Measurements from ENCODE around the gene TTC3. TPM values are rescaled to one million over a fixed set of nuclear protein-coding genes. Genes with fewer than 3 reads are reported as not detected.

Gene TTC3
- total and polyA plus RNA-seq, 4 donors, result 197 to 556 (median 295) TPM

- no peaks in the 10 kb centered on the region for H3K9me3 ChIP-seq (ENCODE audit: control insufficient read depth, insufficient read depth, low read length)
- H3K4me1 ChIP-seq (ENCODE audit: control insufficient read depth, insufficient read depth, low read length), result no peaks in the 10 kb centered on the region
- WGBS (ENCODE audit: insufficient coverage), result 80% methylated on average over 1 of the region's 3 CpGs
- H3K36me3 ChIP-seq (ENCODE audit: control insufficient read depth, insufficient read depth, low read length), result peaks cover 26% of the 10 kb centered on the region
- DNase-seq (ENCODE audit: low read depth in 4 of 6, low spot score in 6 of 6), result no peak
- no peaks in the 10 kb centered on the region for H3K27me3 ChIP-seq (ENCODE audit: control insufficient read depth, insufficient read depth, low read length)
- no peak overlapping the region for H3K4me3 ChIP-seq (ENCODE audit: low read depth, low read length)
- H3K27ac ChIP-seq (ENCODE audit: low read depth, low read length), result no peak overlapping the region
Measured at GRCh38 chr21:37181059-37181458, 108.0 kb downstream of the TTC3 start.

- no peaks in the 10 kb centered on the region for H3K27me3 ChIP-seq (ENCODE audit: control insufficient read depth, insufficient read depth, low read length)
- H3K4me1 ChIP-seq (ENCODE audit: control insufficient read depth, insufficient read depth, low read length), result no peaks in the 10 kb centered on the region
- H3K27ac ChIP-seq (ENCODE audit: low read depth, low read length), result no peak overlapping the region
- no peak overlapping the region for H3K4me3 ChIP-seq (ENCODE audit: low read depth, low read length)
- no peaks in the 10 kb centered on the region for H3K9me3 ChIP-seq (ENCODE audit: control insufficient read depth, insufficient read depth, low read length)
- peaks cover 26% of the 10 kb centered on the region for H3K36me3 ChIP-seq (ENCODE audit: control insufficient read depth, insufficient read depth, low read length)
- 97% methylated on average over 5 of the region's 6 CpGs for WGBS (ENCODE audit: insufficient coverage)
- no peak for DNase-seq (ENCODE audit: low read depth in 4 of 6, low spot score in 6 of 6)
Measured at GRCh38 chr21:37182222-37182621, 109.2 kb downstream of the TTC3 start.

GRCh38 chr21:37183749-37184148 lies 110.7 kb downstream of the TTC3 start:
- no peak for DNase-seq (ENCODE audit: low read depth in 4 of 6, low spot score in 6 of 6)
- peaks cover 22% of the 10 kb centered on the region for H3K36me3 ChIP-seq (ENCODE audit: control insufficient read depth, insufficient read depth, low read length)
- no peaks in the 10 kb centered on the region for H3K4me1 ChIP-seq (ENCODE audit: control insufficient read depth, insufficient read depth, low read length)
- no peaks in the 10 kb centered on the region for H3K9me3 ChIP-seq (ENCODE audit: control insufficient read depth, insufficient read depth, low read length)
- no peak overlapping the region for H3K27ac ChIP-seq (ENCODE audit: low read depth, low read length)
- 100% methylated on average over 1 of the region's 3 CpGs for whole genome bisulfite sequencing (ENCODE audit: insufficient coverage)
- no peak overlapping the region for H3K4me3 ChIP-seq (ENCODE audit: low read depth, low read length)
- no peaks in the 10 kb centered on the region for H3K27me3 ChIP-seq (ENCODE audit: control insufficient read depth, insufficient read depth, low read length)

- Histone ChIP-seq H3K4me3 (ENCODE audit: low read depth, low read length) (no peak overlapping the region), H3K36me3 (ENCODE audit: control insufficient read depth, insufficient read depth, low read length) (peaks cover 26% of the 10 kb centered on the region), H3K9me3 (ENCODE audit: control insufficient read depth, insufficient read depth, low read length) (no peaks in the 10 kb centered on the region), H3K27ac (ENCODE audit: low read depth, low read length) (no peak overlapping the region), H3K4me1 (ENCODE audit: control insufficient read depth, insufficient read depth, low read length) (no peaks in the 10 kb centered on the region), H3K27me3 (ENCODE audit: control insufficient read depth, insufficient read depth, low read length) (no peaks in the 10 kb centered on the region)
- WGBS (ENCODE audit: insufficient coverage), result 97% methylated on average over 8 of the region's 9 CpGs
- no peak for DNase-seq (ENCODE audit: low read depth in 4 of 6, low spot score in 6 of 6)
Measured at GRCh38 chr21:37184784-37185593, 111.9 kb downstream of the TTC3 start.

- H3K27me3 ChIP-seq (ENCODE audit: control insufficient read depth, insufficient read depth, low read length), result no peaks in the 10 kb centered on the region
- H3K36me3 ChIP-seq (ENCODE audit: control insufficient read depth, insufficient read depth, low read length), result peaks cover 32% of the 10 kb centered on the region
- no peak for DNase-seq (ENCODE audit: low read depth in 4 of 6, low spot score in 6 of 6)
- no CpG with 5 or more reads among the region's 2 CpGs for WGBS (ENCODE audit: insufficient coverage)
- H3K9me3 ChIP-seq (ENCODE audit: control insufficient read depth, insufficient read depth, low read length), result no peaks in the 10 kb centered on the region
- no peaks in the 10 kb centered on the region for H3K4me1 ChIP-seq (ENCODE audit: control insufficient read depth, insufficient read depth, low read length)
- no peak overlapping the region for H3K27ac ChIP-seq (ENCODE audit: low read depth, low read length)
- no peak overlapping the region for H3K4me3 ChIP-seq (ENCODE audit: low read depth, low read length)
Measured at GRCh38 chr21:37186983-37187382, 113.9 kb downstream of the TTC3 start.

GRCh38 chr21:37188825-37189224 lies 115.8 kb downstream of the TTC3 start:
- WGBS (ENCODE audit: insufficient coverage), result 90% methylated on average over 1 of the region's 1 CpG
- no peaks in the 10 kb centered on the region for H3K4me1 ChIP-seq (ENCODE audit: control insufficient read depth, insufficient read depth, low read length)

GRCh38 chr21:37192019-37192418 lies 119.0 kb downstream of the TTC3 start:
- peaks cover 43% of the 10 kb centered on the region for H3K36me3 ChIP-seq (ENCODE audit: control insufficient read depth, insufficient read depth, low read length)
- no peaks in the 10 kb centered on the region for H3K9me3 ChIP-seq (ENCODE audit: control insufficient read depth, insufficient read depth, low read length)
- no peak overlapping the region for H3K27ac ChIP-seq (ENCODE audit: low read depth, low read length)
- H3K4me3 ChIP-seq (ENCODE audit: low read depth, low read length), result no peak overlapping the region
- no CpG with 5 or more reads among the region's 2 CpGs for WGBS (ENCODE audit: insufficient coverage)
- no peaks in the 10 kb centered on the region for H3K4me1 ChIP-seq (ENCODE audit: control insufficient read depth, insufficient read depth, low read length)
- no peaks in the 10 kb centered on the region for H3K27me3 ChIP-seq (ENCODE audit: control insufficient read depth, insufficient read depth, low read length)
- no peak for DNase-seq (ENCODE audit: low read depth in 4 of 6, low spot score in 6 of 6)

More at GRCh38 chr21:37188825-37189224, 115.8 kb downstream of the TTC3 start:
- H3K36me3 ChIP-seq (ENCODE audit: control insufficient read depth, insufficient read depth, low read length), result peaks cover 27% of the 10 kb centered on the region
- H3K9me3 ChIP-seq (ENCODE audit: control insufficient read depth, insufficient read depth, low read length), result no peaks in the 10 kb centered on the region
- H3K27me3 ChIP-seq (ENCODE audit: control insufficient read depth, insufficient read depth, low read length), result no peaks in the 10 kb centered on the region
- no peak for DNase-seq (ENCODE audit: low read depth in 4 of 6, low spot score in 6 of 6)
- H3K4me3 ChIP-seq (ENCODE audit: low read depth, low read length), result no peak overlapping the region
- no peak overlapping the region for H3K27ac ChIP-seq (ENCODE audit: low read depth, low read length)

- no peak overlapping the region for H3K27ac ChIP-seq (ENCODE audit: low read depth, low read length)
- no peak for DNase-seq (ENCODE audit: low read depth in 4 of 6, low spot score in 6 of 6)
- 63% methylated on average over 4 of the region's 4 CpGs for WGBS (ENCODE audit: insufficient coverage)
- no peaks in the 10 kb centered on the region for H3K27me3 ChIP-seq (ENCODE audit: control insufficient read depth, insufficient read depth, low read length)
- no peak overlapping the region for H3K4me3 ChIP-seq (ENCODE audit: low read depth, low read length)
- H3K9me3 ChIP-seq (ENCODE audit: control insufficient read depth, insufficient read depth, low read length), result no peaks in the 10 kb centered on the region
- no peaks in the 10 kb centered on the region for H3K4me1 ChIP-seq (ENCODE audit: control insufficient read depth, insufficient read depth, low read length)
- peaks cover 49% of the 10 kb centered on the region for H3K36me3 ChIP-seq (ENCODE audit: control insufficient read depth, insufficient read depth, low read length)
Measured at GRCh38 chr21:37193006-37193405, 120.0 kb downstream of the TTC3 start.

GRCh38 chr21:37193676-37194075 lies 120.6 kb downstream of the TTC3 start:
- Histone ChIP-seq H3K4me1 (ENCODE audit: control insufficient read depth, insufficient read depth, low read length) (peaks cover under 1% of the 10 kb centered on the region), H3K9me3 (ENCODE audit: control insufficient read depth, insufficient read depth, low read length) (no peaks in the 10 kb centered on the region), H3K27ac (ENCODE audit: low read depth, low read length) (no peak overlapping the region), H3K4me3 (ENCODE audit: low read depth, low read length) (no peak overlapping the region), H3K36me3 (ENCODE audit: control insufficient read depth, insufficient read depth, low read length) (peaks cover 53% of the 10 kb centered on the region), H3K27me3 (ENCODE audit: control insufficient read depth, insufficient read depth, low read length) (no peaks in the 10 kb centered on the region)
- DNase-seq (ENCODE audit: low read depth in 4 of 6, low spot score in 6 of 6), result no peak
- 91% methylated on average over 5 of the region's 6 CpGs for WGBS (ENCODE audit: insufficient coverage)

- Histone ChIP-seq H3K27ac (ENCODE audit: low read depth, low read length) (no peak overlapping the region), H3K4me1 (ENCODE audit: control insufficient read depth, insufficient read depth, low read length) (peaks cover 8% of the 10 kb centered on the region), H3K4me3 (ENCODE audit: low read depth, low read length) (no peak overlapping the region), H3K9me3 (ENCODE audit: control insufficient read depth, insufficient read depth, low read length) (no peaks in the 10 kb centered on the region), H3K27me3 (ENCODE audit: control insufficient read depth, insufficient read depth, low read length) (no peaks in the 10 kb centered on the region), H3K36me3 (ENCODE audit: control insufficient read depth, insufficient read depth, low read length) (peaks cover 52% of the 10 kb centered on the region)
- DNase-seq (ENCODE audit: low read depth in 4 of 6, low spot score in 6 of 6), result no peak
- 85% methylated on average over 3 of the region's 3 CpGs for WGBS (ENCODE audit: insufficient coverage)
Measured at GRCh38 chr21:37195059-37195458, 122.0 kb downstream of the TTC3 start.

All from spinal cord (tissue), 10 donors.